Measurements from ENCODE around the gene NPDC1. TPM values are rescaled to one million over a fixed set of nuclear protein-coding genes. Genes with fewer than 3 reads are reported as not detected.

Gene NPDC1
- total RNA-seq, 1 experiment from 2014 or later = 25.4 TPM

DNA sequence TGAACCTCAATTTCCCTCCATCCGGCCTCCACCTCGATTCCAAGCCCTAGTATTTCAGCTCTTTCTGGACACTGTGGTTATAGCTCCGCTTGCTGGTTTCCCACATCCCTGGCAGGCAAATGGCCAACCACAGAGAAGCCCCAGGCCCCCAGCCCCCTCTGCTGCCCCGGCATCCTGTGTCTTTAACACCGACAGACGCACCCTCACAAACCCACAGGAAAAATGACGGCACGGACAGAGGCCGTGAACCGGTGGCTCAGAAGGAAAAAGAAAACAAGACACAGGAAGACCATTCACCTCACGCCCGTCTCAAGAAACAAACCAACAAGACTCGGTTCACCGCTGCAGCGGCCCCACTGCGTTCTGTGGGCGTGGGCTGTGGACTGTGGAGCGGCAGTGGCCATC lies 48.1 kb downstream of the NPDC1 start:
- H3K27ac ChIP-seq (ENCODE audit: low read length) = no peak overlapping the region

DNA sequence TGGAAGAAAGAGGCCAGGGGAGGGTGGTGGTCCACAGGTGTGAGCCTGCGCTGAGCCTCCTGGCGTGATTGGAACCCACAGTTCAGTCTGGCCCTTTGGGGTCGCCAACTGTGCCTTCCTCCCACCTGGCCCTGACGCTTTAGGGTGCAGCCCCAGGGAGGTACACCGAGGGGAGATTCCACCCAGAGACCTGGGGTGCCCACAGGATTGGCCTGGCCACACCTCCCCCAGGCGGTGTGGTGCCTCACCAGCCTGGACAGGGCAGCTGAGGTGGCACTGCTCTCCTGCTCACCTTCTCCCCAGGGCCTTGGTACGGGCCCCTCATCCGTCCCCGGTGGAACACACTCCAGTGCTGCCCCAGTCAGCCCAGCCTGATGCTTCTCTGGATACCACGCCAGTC lies 48.6 kb downstream of the NPDC1 start:
- H3K4me1 ChIP-seq (ENCODE audit: insufficient read depth, low read length) = peaks cover 27% of the 10 kb centered on the region
- ATAC-seq = no peak
- H2AFZ ChIP-seq (ENCODE audit: low read length) = no peak overlapping the region
- no TSS peak for BruUV-seq (replicated peaks)
- no peaks in the 10 kb centered on the region; the same call in 1 of the 2 replicates for H3K36me3 ChIP-seq (ENCODE audit: low read depth, low read length)
- no peak for DNase-seq
- H3K79me2 ChIP-seq (ENCODE audit: low read length) = peaks cover 16% of the 10 kb centered on the region
- intact Hi-C loops (cut with micrococcal nuclease) = loop anchor here (10.0 kb wide), 1 partner anchor 153 kb away; the partner anchor contains the start of genes AJM1 and PHPT1
- ChIA-PET CTCF (no interaction called here), POLR2A (ENCODE audit: unreplicated experiment) (no interaction called here)
- no peak overlapping the region for H3K9ac ChIP-seq (ENCODE audit: low read length)
- H3F3A ChIP-seq (ENCODE audit: low read length, unreplicated experiment) = no peaks in the 10 kb centered on the region
- no peaks in the 10 kb centered on the region for H3K9me2 ChIP-seq (replicated peaks; ENCODE audit: low read length)
- no peaks in the 10 kb centered on the region for H4K20me1 ChIP-seq (ENCODE audit: low read length)
- peak overlapping the region; percentile 77 for H3K4me2 ChIP-seq (ENCODE audit: low read length)
- peak overlapping the region; percentile 58; the same call in 1 of the 2 replicates for H3K4me3 ChIP-seq (ENCODE audit: low read length)
- TF ChIP-seq EZH2phosphoT487 (IDR thresholded peaks at IDR 0.05; ENCODE audit: borderline replicate concordance, low read length) (no peak), EZH2 (IDR thresholded peaks at IDR 0.05; ENCODE audit: low read length, unreplicated experiment) (no peak)
- TF ChIP-seq, protein P1, sequence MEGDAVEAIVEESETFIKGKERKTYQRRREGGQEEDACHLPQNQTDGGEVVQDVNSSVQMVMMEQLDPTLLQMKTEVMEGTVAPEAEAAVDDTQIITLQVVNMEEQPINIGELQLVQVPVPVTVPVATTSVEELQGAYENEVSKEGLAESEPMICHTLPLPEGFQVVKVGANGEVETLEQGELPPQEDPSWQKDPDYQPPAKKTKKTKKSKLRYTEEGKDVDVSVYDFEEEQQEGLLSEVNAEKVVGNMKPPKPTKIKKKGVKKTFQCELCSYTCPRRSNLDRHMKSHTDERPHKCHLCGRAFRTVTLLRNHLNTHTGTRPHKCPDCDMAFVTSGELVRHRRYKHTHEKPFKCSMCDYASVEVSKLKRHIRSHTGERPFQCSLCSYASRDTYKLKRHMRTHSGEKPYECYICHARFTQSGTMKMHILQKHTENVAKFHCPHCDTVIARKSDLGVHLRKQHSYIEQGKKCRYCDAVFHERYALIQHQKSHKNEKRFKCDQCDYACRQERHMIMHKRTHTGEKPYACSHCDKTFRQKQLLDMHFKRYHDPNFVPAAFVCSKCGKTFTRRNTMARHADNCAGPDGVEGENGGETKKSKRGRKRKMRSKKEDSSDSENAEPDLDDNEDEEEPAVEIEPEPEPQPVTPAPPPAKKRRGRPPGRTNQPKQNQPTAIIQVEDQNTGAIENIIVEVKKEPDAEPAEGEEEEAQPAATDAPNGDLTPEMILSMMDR (conservative IDR thresholded peaks at IDR 0.05; ENCODE audit: low read depth, low read length) = no peak
- no peak overlapping the region for H3K27ac ChIP-seq (ENCODE audit: low read length)
- no peaks in the 10 kb centered on the region for H3K27me3 ChIP-seq (ENCODE audit: low read length)
- no peaks in the 10 kb centered on the region for H3K9me3 ChIP-seq (ENCODE audit: low read length)

More for the DNA sequence above, 48.1 kb downstream of the NPDC1 start:
- Histone ChIP-seq H3K4me3 (ENCODE audit: low read length) (no peak overlapping the region), H3K9ac (ENCODE audit: low read length) (no peak overlapping the region), H3F3A (ENCODE audit: low read length, unreplicated experiment) (no peaks in the 10 kb centered on the region), H3K27me3 (ENCODE audit: low read length) (no peaks in the 10 kb centered on the region), H3K4me2 (ENCODE audit: low read length) (no peak overlapping the region), H3K4me1 (ENCODE audit: insufficient read depth, low read length) (peaks cover 27% of the 10 kb centered on the region), H3K9me2 (replicated peaks; ENCODE audit: low read length) (no peaks in the 10 kb centered on the region), H2AFZ (ENCODE audit: low read length) (no peak overlapping the region), H4K20me1 (ENCODE audit: low read length) (no peaks in the 10 kb centered on the region), H3K36me3 (ENCODE audit: low read depth, low read length) (no peaks in the 10 kb centered on the region; the same call in 1 of the 2 replicates), H3K79me2 (ENCODE audit: low read length) (peaks cover 11% of the 10 kb centered on the region), H3K9me3 (ENCODE audit: low read length) (no peaks in the 10 kb centered on the region)
- TF ChIP-seq, protein P1 (conservative IDR thresholded peaks at IDR 0.05; ENCODE audit: low read depth, low read length) = no peak
- TF ChIP-seq EZH2 (IDR thresholded peaks at IDR 0.05; ENCODE audit: low read length, unreplicated experiment) = no peak
- no peak for TF ChIP-seq EZH2phosphoT487 (IDR thresholded peaks at IDR 0.05; ENCODE audit: borderline replicate concordance, low read length)
- ATAC-seq = no peak
- ChIA-PET POLR2A (ENCODE audit: unreplicated experiment) (no interaction called here), CTCF (no interaction called here)
- no TSS peak for BruUV-seq (replicated peaks)
- intact Hi-C loops (cut with micrococcal nuclease) = loop anchor here (10.0 kb wide), 1 partner anchor 153 kb away; the partner anchor contains the start of genes AJM1 and PHPT1
- DNase-seq = no peak
